ENCODE results near the gene CDIPT. TPM values are rescaled to one million over a fixed set of nuclear protein-coding genes. Genes with fewer than 3 reads are reported as not detected.

Gene CDIPT
- total and polyA plus RNA-seq, 2 of the 13 experiments (the other 11 are each of a cell fraction or from before 2014, with no cell fraction given), result 54.9 to 97.5 TPM

DNA sequence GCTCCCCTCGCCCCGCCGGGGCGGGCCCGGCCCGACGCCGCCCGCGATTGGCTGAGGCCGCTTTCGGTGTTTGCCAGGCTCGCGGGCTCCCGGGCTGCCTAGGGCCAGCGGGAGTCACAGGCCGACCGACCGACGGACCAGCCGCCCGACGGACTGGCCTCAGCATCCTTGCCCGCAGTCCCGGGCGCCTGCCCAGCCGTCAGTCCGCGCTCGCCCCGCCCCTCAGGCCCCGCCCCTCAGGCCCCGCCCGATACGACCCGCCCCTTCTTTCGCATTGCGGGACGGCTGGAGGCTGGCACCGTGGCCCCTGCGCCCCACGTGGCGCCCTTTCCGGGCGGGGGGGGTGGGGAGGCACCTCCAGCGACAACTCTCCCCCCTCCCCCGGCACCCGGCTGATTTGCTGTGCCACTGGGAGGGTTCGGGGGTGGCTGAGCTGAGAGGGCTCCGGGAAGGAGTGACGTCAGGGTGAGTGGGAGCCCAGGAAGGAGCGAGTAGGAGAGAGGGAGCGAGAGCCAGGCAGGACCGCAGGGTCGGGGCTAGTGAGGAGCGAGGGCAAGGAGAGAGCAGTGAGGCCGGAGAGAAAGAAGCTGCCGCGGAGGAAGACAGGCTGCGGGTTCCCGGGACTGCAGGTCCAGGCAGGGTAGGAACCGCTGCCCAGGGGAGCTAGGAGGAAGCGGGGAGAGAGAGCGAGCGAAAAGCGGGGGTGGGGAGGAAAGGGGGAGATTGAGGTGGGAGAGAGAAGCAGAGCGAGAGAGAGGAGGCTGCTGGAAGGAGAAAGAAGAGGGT lies 37.3 kb upstream of the CDIPT start, which contains the start of gene ASPHD1 (continued):
- TF ChIP-seq, protein P1, sequence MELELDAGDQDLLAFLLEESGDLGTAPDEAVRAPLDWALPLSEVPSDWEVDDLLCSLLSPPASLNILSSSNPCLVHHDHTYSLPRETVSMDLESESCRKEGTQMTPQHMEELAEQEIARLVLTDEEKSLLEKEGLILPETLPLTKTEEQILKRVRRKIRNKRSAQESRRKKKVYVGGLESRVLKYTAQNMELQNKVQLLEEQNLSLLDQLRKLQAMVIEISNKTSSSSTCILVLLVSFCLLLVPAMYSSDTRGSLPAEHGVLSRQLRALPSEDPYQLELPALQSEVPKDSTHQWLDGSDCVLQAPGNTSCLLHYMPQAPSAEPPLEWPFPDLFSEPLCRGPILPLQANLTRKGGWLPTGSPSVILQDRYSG (CRISPR knock-in tag; IDR thresholded peaks at IDR 0.05), result no peak
- TF ChIP-seq SOX6 (IDR thresholded peaks at IDR 0.05) (no peak), SOX6 (CRISPR knock-in tag; IDR thresholded peaks at IDR 0.05) (peak; percentile 10; the same call in 1 of the 2 replicates), ZNF253 (CRISPR knock-in tag; IDR thresholded peaks at IDR 0.05; ENCODE audit: borderline replicate concordance) (no peak), ZNF205 (CRISPR knock-in tag; IDR thresholded peaks at IDR 0.05) (no peak; the same call in 1 of the 2 replicates), PITX1 (CRISPR knock-in tag; IDR thresholded peaks at IDR 0.05) (no peak), DNMT1 (CRISPR knock-in tag; IDR thresholded peaks at IDR 0.05) (no peak), SSRP1 (CRISPR knock-in tag; IDR thresholded peaks at IDR 0.05) (no peak), HMG20B (CRISPR knock-in tag; conservative IDR thresholded peaks at IDR 0.05) (no peak), ZNF816 (CRISPR knock-in tag; IDR thresholded peaks at IDR 0.05; ENCODE audit: borderline replicate concordance) (no peak; the same call in 1 of the 2 replicates), SMARCE1 (IDR thresholded peaks at IDR 0.05; ENCODE audit: borderline replicate concordance) (no peak), ZNF317 (CRISPR knock-in tag; IDR thresholded peaks at IDR 0.05) (no peak), LCORL (IDR thresholded peaks at IDR 0.05) (no peak), LCORL (CRISPR knock-in tag; IDR thresholded peaks at IDR 0.05) (no peak), ARNTL (CRISPR knock-in tag; IDR thresholded peaks at IDR 0.05) (peak; percentile 46; the same call in 1 of the 2 replicates), ZNF251 (CRISPR knock-in tag; IDR thresholded peaks at IDR 0.05) (0 out of 2 replicates have a peak, but pooled peaks have one; percentile 72), PTBP1 (IDR thresholded peaks at IDR 0.05; ENCODE audit: low read depth, low read length, poor library complexity, severe bottlenecking) (peak; percentile 98), SALL2 (CRISPR knock-in tag; IDR thresholded peaks at IDR 0.05) (peak; percentile 94)
- TF ChIP-seq, protein P2, sequence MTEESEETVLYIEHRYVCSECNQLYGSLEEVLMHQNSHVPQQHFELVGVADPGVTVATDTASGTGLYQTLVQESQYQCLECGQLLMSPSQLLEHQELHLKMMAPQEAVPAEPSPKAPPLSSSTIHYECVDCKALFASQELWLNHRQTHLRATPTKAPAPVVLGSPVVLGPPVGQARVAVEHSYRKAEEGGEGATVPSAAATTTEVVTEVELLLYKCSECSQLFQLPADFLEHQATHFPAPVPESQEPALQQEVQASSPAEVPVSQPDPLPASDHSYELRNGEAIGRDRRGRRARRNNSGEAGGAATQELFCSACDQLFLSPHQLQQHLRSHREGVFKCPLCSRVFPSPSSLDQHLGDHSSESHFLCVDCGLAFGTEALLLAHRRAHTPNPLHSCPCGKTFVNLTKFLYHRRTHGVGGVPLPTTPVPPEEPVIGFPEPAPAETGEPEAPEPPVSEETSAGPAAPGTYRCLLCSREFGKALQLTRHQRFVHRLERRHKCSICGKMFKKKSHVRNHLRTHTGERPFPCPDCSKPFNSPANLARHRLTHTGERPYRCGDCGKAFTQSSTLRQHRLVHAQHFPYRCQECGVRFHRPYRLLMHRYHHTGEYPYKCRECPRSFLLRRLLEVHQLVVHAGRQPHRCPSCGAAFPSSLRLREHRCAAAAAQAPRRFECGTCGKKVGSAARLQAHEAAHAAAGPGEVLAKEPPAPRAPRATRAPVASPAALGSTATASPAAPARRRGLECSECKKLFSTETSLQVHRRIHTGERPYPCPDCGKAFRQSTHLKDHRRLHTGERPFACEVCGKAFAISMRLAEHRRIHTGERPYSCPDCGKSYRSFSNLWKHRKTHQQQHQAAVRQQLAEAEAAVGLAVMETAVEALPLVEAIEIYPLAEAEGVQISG (CRISPR knock-in tag; IDR thresholded peaks at IDR 0.05), result peak; percentile 14; the same call in 1 of the 2 replicates
- TF ChIP-seq, protein P3, sequence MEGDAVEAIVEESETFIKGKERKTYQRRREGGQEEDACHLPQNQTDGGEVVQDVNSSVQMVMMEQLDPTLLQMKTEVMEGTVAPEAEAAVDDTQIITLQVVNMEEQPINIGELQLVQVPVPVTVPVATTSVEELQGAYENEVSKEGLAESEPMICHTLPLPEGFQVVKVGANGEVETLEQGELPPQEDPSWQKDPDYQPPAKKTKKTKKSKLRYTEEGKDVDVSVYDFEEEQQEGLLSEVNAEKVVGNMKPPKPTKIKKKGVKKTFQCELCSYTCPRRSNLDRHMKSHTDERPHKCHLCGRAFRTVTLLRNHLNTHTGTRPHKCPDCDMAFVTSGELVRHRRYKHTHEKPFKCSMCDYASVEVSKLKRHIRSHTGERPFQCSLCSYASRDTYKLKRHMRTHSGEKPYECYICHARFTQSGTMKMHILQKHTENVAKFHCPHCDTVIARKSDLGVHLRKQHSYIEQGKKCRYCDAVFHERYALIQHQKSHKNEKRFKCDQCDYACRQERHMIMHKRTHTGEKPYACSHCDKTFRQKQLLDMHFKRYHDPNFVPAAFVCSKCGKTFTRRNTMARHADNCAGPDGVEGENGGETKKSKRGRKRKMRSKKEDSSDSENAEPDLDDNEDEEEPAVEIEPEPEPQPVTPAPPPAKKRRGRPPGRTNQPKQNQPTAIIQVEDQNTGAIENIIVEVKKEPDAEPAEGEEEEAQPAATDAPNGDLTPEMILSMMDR (CRISPR knock-in tag; IDR thresholded peaks at IDR 0.05), result no peak; the same call in 1 of the 2 replicates
- TF ChIP-seq, protein P4, sequence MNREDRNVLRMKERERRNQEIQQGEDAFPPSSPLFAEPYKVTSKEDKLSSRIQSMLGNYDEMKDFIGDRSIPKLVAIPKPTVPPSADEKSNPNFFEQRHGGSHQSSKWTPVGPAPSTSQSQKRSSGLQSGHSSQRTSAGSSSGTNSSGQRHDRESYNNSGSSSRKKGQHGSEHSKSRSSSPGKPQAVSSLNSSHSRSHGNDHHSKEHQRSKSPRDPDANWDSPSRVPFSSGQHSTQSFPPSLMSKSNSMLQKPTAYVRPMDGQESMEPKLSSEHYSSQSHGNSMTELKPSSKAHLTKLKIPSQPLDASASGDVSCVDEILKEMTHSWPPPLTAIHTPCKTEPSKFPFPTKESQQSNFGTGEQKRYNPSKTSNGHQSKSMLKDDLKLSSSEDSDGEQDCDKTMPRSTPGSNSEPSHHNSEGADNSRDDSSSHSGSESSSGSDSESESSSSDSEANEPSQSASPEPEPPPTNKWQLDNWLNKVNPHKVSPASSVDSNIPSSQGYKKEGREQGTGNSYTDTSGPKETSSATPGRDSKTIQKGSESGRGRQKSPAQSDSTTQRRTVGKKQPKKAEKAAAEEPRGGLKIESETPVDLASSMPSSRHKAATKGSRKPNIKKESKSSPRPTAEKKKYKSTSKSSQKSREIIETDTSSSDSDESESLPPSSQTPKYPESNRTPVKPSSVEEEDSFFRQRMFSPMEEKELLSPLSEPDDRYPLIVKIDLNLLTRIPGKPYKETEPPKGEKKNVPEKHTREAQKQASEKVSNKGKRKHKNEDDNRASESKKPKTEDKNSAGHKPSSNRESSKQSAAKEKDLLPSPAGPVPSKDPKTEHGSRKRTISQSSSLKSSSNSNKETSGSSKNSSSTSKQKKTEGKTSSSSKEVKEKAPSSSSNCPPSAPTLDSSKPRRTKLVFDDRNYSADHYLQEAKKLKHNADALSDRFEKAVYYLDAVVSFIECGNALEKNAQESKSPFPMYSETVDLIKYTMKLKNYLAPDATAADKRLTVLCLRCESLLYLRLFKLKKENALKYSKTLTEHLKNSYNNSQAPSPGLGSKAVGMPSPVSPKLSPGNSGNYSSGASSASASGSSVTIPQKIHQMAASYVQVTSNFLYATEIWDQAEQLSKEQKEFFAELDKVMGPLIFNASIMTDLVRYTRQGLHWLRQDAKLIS (CRISPR knock-in tag; IDR thresholded peaks at IDR 0.05), result no peak
